Measurements from ENCODE around the gene CCNL2. TPM values are rescaled to one million over a fixed set of nuclear protein-coding genes. Genes with fewer than 3 reads are reported as not detected.

CCNL2 gene
- total RNA-seq, 4 donors from 2014 or later: 122 to 249 (median 142) TPM

DNA sequence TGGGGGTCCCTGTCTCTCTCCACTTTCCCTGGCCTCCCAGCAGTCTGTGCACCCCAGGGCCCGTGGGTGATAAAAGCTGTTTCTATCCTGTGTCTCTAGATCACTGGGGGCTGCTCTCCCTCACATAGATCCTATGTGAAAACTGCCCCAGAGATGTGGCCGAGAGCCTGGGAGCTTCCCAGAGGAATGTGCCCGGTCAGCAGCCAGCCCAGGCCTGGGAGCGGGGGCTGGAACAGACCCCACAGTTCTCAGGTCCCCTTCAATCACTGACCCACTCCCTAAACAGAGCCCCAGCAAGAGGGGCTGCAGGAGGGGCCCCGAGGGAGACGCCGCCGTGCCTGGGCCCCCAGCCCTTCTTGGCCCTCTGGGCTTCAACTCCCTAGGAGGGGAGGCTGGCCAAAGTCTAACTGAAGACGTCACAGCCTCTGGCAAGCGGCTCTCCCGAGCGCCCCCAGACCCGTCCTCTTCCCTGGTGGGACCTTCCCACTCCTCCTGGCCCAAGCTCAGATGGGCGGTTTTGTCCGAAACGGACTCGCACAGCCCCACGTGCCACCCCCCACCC lies 41.2 kb downstream of the CCNL2 start:
- 26 to 31% methylated on average over 17 of the region's 18 CpGs for WGBS, 2 donors
- no peak for TF ChIP-seq POLR2A (IDR thresholded peaks at IDR 0.05)
- TF ChIP-seq, protein P1, sequence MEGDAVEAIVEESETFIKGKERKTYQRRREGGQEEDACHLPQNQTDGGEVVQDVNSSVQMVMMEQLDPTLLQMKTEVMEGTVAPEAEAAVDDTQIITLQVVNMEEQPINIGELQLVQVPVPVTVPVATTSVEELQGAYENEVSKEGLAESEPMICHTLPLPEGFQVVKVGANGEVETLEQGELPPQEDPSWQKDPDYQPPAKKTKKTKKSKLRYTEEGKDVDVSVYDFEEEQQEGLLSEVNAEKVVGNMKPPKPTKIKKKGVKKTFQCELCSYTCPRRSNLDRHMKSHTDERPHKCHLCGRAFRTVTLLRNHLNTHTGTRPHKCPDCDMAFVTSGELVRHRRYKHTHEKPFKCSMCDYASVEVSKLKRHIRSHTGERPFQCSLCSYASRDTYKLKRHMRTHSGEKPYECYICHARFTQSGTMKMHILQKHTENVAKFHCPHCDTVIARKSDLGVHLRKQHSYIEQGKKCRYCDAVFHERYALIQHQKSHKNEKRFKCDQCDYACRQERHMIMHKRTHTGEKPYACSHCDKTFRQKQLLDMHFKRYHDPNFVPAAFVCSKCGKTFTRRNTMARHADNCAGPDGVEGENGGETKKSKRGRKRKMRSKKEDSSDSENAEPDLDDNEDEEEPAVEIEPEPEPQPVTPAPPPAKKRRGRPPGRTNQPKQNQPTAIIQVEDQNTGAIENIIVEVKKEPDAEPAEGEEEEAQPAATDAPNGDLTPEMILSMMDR (IDR thresholded peaks at IDR 0.05): no peak
- DNase-seq (ENCODE audit: low spot score in 2 of 2): no peak
- intact Hi-C loops (cut with DNase I; ENCODE audit: low total_unique reads): no loop called here
- H3K4me3 ChIP-seq (ENCODE audit: low read depth, poor library complexity, severe bottlenecking): peak overlapping the region; percentile 36

DNA sequence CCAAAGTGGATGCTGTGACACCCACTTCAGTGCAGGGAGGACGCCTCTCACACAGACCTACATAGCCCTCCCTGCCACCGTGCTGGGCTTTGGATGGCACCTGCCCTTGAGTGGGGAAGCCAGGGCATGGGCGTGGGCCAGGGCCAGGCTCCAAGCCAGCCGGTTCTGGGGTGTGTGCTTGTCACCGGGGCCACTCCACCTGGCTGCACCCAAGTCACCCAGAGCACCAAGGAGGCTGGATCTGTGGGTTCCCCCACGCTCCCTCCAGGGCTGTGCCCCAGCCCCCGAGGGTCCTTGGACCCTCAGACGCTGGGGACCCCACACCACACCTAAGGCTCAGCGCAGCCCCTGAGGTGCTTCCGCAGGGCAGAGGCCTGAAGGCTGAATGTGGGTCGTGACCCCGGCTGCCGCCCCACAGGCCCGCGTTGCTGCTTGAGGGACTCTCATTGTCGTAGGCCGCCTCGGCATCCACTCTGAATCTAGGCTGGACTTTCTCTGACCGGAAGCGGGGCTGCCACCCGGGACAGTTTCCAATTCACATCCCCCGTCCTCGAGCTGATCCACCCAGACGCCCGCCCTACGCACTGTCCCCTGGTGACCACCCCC lies 42.2 kb downstream of the CCNL2 start:
- intact Hi-C loops (cut with DNase I; ENCODE audit: low total_unique reads): no loop called here
- TF ChIP-seq, protein P1 (IDR thresholded peaks at IDR 0.05): no peak
- TF ChIP-seq POLR2A (IDR thresholded peaks at IDR 0.05): no peak
- no peak for DNase-seq (ENCODE audit: low spot score in 2 of 2)
- peak overlapping the region; percentile 36 for H3K4me3 ChIP-seq (ENCODE audit: low read depth, poor library complexity, severe bottlenecking)
- WGBS, 2 donors: 51 to 53% methylated on average over 13 to 21 of the region's 26 CpGs

DNA sequence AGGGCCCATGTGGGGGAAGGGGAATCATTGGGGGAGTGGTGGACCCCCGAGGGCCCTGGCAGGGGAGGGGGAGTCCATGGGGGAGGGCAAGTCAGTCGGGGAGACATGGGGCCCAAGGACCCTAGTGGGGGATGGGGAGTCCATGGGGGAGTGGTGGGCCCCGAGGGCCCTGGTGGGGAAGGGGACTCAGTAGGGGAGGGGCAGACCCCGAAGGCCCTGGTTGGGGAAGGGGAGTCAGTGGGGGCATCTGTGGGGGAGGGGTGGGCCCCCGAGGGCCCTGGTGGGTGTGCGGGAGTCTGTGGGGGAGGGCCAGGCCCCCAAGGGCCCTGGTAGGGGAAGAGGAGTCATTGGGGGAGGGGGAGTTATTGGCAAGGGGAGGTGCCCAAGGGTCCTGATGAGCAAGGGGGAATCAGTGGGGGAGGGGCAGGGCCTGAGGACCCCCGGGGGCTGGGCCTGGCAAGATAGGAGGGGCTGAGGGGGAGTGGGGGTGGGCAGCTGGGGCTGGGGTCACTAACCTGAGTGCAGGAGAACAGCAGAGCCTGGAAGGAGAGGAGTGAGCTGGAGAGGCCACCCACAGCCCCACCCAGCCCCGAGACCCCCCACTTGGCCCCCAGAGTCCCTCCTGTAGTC lies 42.9 kb downstream of the CCNL2 start:
- DNase-seq (ENCODE audit: low spot score in 2 of 2): no peak
- H3K4me3 ChIP-seq (ENCODE audit: low read depth, poor library complexity, severe bottlenecking): no peak overlapping the region
- TF ChIP-seq, protein P1 (IDR thresholded peaks at IDR 0.05): no peak
- TF ChIP-seq POLR2A (IDR thresholded peaks at IDR 0.05): no peak
- intact Hi-C loops (cut with DNase I; ENCODE audit: low total_unique reads): no loop called here
- 32 to 44% methylated on average over 8 of the region's 8 CpGs for WGBS, 2 donors

DNA sequence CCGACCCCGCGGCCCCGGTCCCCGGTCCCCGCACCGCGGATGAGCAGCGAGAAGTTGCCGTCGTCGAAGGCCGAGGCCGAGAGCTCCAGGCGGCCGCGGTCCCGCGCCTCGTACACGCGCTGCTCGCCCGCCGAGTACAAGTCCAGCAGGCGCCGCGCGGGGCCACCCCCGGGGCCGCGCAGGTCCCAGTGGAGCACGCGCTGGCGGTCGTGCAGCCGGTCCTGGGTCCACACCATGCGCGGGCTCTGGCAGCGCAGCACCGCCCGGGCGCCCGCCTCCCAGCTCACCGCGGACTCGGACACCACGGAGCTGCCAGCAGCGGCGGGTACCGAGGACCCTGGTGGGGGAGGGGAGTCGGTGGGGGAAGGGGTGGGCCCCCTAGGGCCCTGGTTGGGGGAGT lies 43.7 kb downstream of the CCNL2 start:
- intact Hi-C loops (cut with DNase I; ENCODE audit: low total_unique reads): no loop called here
- WGBS, 2 donors: 1 to 2% methylated on average over 16 to 25 of the region's 52 CpGs
- TF ChIP-seq, protein P1 (IDR thresholded peaks at IDR 0.05): no peak
- no peak for TF ChIP-seq POLR2A (IDR thresholded peaks at IDR 0.05)
- no peak for DNase-seq (ENCODE audit: low spot score in 2 of 2)
- H3K4me3 ChIP-seq (ENCODE audit: low read depth, poor library complexity, severe bottlenecking): no peak overlapping the region

DNA sequence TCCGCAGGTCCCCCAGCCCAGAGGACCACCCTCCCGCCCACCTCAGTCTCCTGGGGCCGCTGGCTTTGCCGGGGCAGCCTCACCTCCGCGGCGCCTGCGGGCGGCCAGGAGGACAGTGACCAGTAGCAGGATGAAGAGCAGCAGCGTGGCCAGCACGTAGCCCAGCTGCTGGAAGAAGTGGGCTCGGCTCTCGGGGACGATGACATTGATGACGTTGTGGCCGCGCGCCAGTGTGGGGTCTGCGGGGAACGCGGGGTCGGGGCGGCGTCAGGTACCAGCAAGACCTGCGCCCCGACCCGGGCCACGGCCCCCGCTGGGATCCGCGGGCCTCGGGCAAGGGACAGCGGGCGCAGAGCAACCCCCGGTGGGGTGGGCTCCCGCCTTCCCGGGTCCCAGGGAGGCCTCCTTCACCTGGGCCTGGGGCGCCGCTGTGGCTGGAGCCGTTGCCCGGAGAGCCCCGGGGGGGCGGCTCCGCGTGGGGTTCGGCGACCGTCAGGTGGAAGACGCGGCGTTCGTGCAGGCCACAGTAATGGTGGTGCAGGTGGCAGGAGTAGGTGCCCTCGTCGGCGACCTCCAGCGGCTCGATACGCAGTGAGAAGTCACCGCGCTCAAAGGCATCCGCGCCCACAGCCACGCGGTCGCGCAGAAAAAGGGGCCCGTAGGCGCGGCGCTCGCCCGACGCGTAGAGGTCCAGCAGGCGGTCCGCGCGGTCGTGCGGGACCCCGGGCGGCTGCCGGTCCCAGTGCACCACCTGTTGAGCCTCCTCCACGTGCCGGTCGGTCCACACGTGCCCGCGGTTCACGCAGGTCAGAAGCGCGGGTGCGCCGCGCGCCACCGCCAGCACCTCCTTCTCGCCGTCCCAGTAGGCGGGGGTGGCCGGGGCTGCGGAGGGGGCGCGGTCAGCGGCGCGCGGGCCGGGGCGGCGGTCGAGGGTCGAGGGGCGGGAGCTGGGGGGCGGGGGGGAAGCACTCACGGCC lies 44.6 kb downstream of the CCNL2 start:
- no peak for TF ChIP-seq POLR2A (IDR thresholded peaks at IDR 0.05)
- TF ChIP-seq, protein P1 (IDR thresholded peaks at IDR 0.05): no peak
- DNase-seq (ENCODE audit: low spot score in 2 of 2): no peak
- intact Hi-C loops (cut with DNase I; ENCODE audit: low total_unique reads): no loop called here
- no peak overlapping the region for H3K4me3 ChIP-seq (ENCODE audit: low read depth, poor library complexity, severe bottlenecking)
- 61 to 75% methylated on average over 14 to 58 of the region's 116 CpGs for WGBS, 2 donors

All from lower leg skin (tissue), 4 donors.